Prostate gland (tissue), 1 donor: Measurements from ENCODE around the gene AP3B1.

ENCODE experiments used
- POLR2A ChIP-seq: fragments of 450-650 bp; IDR thresholded peaks from one replicate; pipeline ENCODE4 v1.6.1; 2016; ENCODE audit warnings: antibody characterized with exemption, mild to moderate bottlenecking
- POLR2AphosphoS5 ChIP-seq: sonication (generic); formaldehyde crosslinking; IDR thresholded peaks from one replicate; pipeline ENCODE4 v1.6.1; 2017; ENCODE audit warnings: antibody characterized with exemption

DNA sequence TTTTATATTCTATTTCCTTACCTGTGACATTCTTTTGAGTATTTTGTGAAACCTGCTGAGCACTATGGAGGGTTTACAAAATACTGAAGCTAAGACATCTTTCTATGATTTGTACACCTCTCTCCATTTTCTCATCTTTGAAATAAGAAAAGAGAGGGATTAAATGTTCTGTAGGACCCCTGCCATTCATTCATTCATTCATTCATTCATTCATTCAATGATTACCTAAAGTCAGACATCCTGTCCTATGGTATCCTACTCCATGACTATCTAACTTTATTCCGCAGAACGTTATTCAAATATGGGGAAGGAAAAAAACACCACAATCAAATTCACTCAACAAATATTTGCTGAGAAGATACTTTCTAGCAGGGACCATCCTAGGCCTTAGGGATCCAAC, 51.4 kb downstream of the AP3B1 start:
- TF ChIP-seq POLR2A (no peak), POLR2AphosphoS5 (no peak)
